K562 (cell line): Measurements from ENCODE around the gene KL. TPM values are rescaled to one million over a fixed set of nuclear protein-coding genes. Genes with fewer than 3 reads are reported as not detected.

Experiments used
- ARID3B ChIP-seq: fragments of 250-450 bp; sonication (Bioruptor Pico); IDR thresholded peaks from 2 replicates; pipeline ENCODE4 v1.4.0; 2020; ENCODE audit warnings: borderline replicate concordance
- MCM2 ChIP-seq: fragments of 450-650 bp; IDR thresholded peaks from 2 replicates; pipeline ENCODE4 v1.6.1; 2017; ENCODE audit warnings: low read depth, mild to moderate bottlenecking
- PRDM10 ChIP-seq: fragments of 450-650 bp; IDR thresholded peaks from 2 replicates; pipeline ENCODE4 v1.6.1; 2018; ENCODE audit not compliant: partially characterized antibody
- SIX5 ChIP-seq, 2 experiments: IDR thresholded peaks; 2 replicates each; pipeline ENCODE4 v1.6.1; 2011; ENCODE audit warnings: low read length in 2 of 2, borderline replicate concordance in 1 of 2, low read depth in 1 of 2, mild to moderate bottlenecking in 1 of 2, moderate library complexity in 1 of 2; ENCODE audit not compliant: insufficient read depth in 1 of 2
- TFAM ChIP-seq: fragments of 250-450 bp; sonication (Bioruptor Pico); conservative IDR thresholded peaks from 2 replicates; pipeline ENCODE4 v1.5.0; 2021; ENCODE audit warnings: mild to moderate bottlenecking, moderate library complexity
- ZNF57 ChIP-seq: fragments of 450-650 bp; formaldehyde crosslinking; IDR thresholded peaks from 2 replicates; pipeline ENCODE4 v1.4.0; 2020; ENCODE audit warnings: mild to moderate bottlenecking, moderate library complexity
- ZNF707 ChIP-seq: fragments of 250-450 bp; sonication (Bioruptor Pico); conservative IDR thresholded peaks from 2 replicates; pipeline ENCODE4 v1.8.0; 2022; ENCODE audit warnings: inconsistent platforms, mild to moderate bottlenecking, moderate library complexity
- polyA plus RNA-seq, 8 experiments: library from polyadenylated mRNA; depleted of rRNA in 4 of 8; stranded (reverse) in 5 of 8; unstranded in 3 of 8; fragments of >200 nt; fragmentation: Nextera tagmentation in 2 of 8; fragmentation: Illumina TruSeq in 1 of 8; extraction: Ambion mirVana in 2 of 8; extraction: Trizol in 1 of 8; gene quantifications; 2 replicates each; pipeline versions ENCODE4 v1.2.1 to v1.2.3, GENCODE V29; 2011 to 2014; ENCODE audit warnings: inconsistent platforms in 1 of 8, missing spikeins in 1 of 8
- total RNA-seq, 7 experiments: library from RNA; depleted of rRNA in 6 of 7; stranded (reverse); fragments of >200 nt in 6 of 7; fragmentation: Illumina TruSeq in 2 of 7; extraction: Trizol in 2 of 7; gene quantifications; 2 replicates each; pipeline versions ENCODE4 v1.2.1 to v1.2.3, GENCODE V29; 2011 to 2021; ENCODE audit warnings: low replicate concordance in 1 of 7
- TF ChIP-seq, protein P1 (sequence below): sonication (generic); formaldehyde crosslinking; IDR thresholded peaks from 2 replicates; pipeline ENCODE4 v1.8.0; 2022; ENCODE audit warnings: mild to moderate bottlenecking, missing genetic modification reagents

The KL gene
- total and polyA plus RNA-seq, 9 of the 15 experiments (the other 6 are each of a cell fraction or from before 2014, with no cell fraction given), result not detected

DNA sequence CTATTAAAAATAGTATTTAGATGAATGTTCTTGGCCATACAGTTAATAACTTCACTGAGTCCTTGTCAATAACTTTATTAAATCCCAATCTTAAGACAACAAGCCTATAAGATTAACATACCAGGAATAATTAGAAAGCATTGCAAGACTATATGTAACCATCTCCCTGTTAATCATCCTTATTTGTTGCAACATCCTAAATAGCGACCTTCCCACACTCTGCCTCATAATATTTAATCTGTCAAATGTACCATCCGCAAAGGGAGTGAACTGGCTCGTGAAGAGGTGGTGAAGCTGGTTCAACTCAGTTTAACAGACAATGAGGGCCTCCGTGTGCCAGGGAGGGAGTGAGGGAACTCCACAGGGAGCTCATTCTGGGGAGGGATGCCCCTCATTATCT, 33.9 kb downstream of the KL start (continued):
- TF ChIP-seq, protein P1, sequence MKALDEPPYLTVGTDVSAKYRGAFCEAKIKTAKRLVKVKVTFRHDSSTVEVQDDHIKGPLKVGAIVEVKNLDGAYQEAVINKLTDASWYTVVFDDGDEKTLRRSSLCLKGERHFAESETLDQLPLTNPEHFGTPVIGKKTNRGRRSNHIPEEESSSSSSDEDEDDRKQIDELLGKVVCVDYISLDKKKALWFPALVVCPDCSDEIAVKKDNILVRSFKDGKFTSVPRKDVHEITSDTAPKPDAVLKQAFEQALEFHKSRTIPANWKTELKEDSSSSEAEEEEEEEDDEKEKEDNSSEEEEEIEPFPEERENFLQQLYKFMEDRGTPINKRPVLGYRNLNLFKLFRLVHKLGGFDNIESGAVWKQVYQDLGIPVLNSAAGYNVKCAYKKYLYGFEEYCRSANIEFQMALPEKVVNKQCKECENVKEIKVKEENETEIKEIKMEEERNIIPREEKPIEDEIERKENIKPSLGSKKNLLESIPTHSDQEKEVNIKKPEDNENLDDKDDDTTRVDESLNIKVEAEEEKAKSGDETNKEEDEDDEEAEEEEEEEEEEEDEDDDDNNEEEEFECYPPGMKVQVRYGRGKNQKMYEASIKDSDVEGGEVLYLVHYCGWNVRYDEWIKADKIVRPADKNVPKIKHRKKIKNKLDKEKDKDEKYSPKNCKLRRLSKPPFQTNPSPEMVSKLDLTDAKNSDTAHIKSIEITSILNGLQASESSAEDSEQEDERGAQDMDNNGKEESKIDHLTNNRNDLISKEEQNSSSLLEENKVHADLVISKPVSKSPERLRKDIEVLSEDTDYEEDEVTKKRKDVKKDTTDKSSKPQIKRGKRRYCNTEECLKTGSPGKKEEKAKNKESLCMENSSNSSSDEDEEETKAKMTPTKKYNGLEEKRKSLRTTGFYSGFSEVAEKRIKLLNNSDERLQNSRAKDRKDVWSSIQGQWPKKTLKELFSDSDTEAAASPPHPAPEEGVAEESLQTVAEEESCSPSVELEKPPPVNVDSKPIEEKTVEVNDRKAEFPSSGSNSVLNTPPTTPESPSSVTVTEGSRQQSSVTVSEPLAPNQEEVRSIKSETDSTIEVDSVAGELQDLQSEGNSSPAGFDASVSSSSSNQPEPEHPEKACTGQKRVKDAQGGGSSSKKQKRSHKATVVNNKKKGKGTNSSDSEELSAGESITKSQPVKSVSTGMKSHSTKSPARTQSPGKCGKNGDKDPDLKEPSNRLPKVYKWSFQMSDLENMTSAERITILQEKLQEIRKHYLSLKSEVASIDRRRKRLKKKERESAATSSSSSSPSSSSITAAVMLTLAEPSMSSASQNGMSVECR (CRISPR knock-in tag), result no peak
- TF ChIP-seq ZNF707 (CRISPR knock-in tag) (no peak), TFAM (CRISPR knock-in tag) (no peak), SIX5 (IDR thresholded peaks at IDR 0.05; ENCODE audit: borderline replicate concordance in 1 of 2, insufficient read depth in 1 of 2, low read depth in 1 of 2, low read length in 2 of 2) (no peak), PRDM10 (no peak), ARID3B (CRISPR knock-in tag) (no peak), ZNF57 (CRISPR knock-in tag) (no peak), MCM2 (no peak)
